Measurements from ENCODE around the gene KRT26. TPM values are rescaled to one million over a fixed set of nuclear protein-coding genes. Genes with fewer than 3 reads are reported as not detected.

The KRT26 gene
- total RNA-seq, 1 experiment from 2014 or later, result not detected

- no peak overlapping the region for H3K14ac ChIP-seq (ENCODE audit: insufficient read depth, low read length)
- H3K4ac ChIP-seq (ENCODE audit: low read depth, low read length), result no peak overlapping the region
- H4K20me1 ChIP-seq (ENCODE audit: control insufficient read depth, insufficient read depth, insufficient read length), result no peaks in the 10 kb centered on the region
- H3K27ac ChIP-seq (ENCODE audit: insufficient read length, low read depth, low read length), result no peak overlapping the region
- no peaks in the 10 kb centered on the region for H3K9me3 ChIP-seq (ENCODE audit: control insufficient read depth, low read depth, low read length)
- H3K4me1 ChIP-seq (ENCODE audit: insufficient read depth, low read length), result no peaks in the 10 kb centered on the region
- H3K79me2 ChIP-seq (ENCODE audit: insufficient read depth, low read length), result no peaks in the 10 kb centered on the region
- no peak overlapping the region for H4K91ac ChIP-seq (ENCODE audit: insufficient read length, low read depth, low read length)
- H3K79me1 ChIP-seq (ENCODE audit: insufficient read depth, low read depth, low read length, poor library complexity, severe bottlenecking), result no peaks in the 10 kb centered on the region
- no peak overlapping the region for H2BK120ac ChIP-seq (ENCODE audit: low read depth, low read length, poor library complexity, severe bottlenecking)
- H4K5ac ChIP-seq (ENCODE audit: insufficient read length, low read depth, low read length), result no peak overlapping the region
- H2BK20ac ChIP-seq (ENCODE audit: low read depth, low read length, poor library complexity, severe bottlenecking), result no peak overlapping the region
- no CpG with 5 or more reads among the region's 14 CpGs for WGBS (ENCODE audit: extremely low coverage, insufficient read length, low lambda C conversion rate)
- no peak overlapping the region for H2BK12ac ChIP-seq (ENCODE audit: insufficient read length, low read depth, low read length)
- no peak overlapping the region; a peak in 1 of 7 replicates for H3K27ac Mint-ChIP-seq
- no peak overlapping the region for H3K23ac ChIP-seq (ENCODE audit: insufficient read length, low read depth, low read length)
- no peak overlapping the region for H2BK5ac ChIP-seq (ENCODE audit: insufficient read length, low read length)
- no peak overlapping the region for H4K8ac ChIP-seq (replicated peaks; ENCODE audit: insufficient read length, low read depth, low read length)
- no peak overlapping the region for H3K4me3 Mint-ChIP-seq
- DNase-seq, result no peak
- H3K36me3 Mint-ChIP-seq (ENCODE audit: insufficient read depth in 1 of 3, low read depth in 3 of 3), result no peaks in the 10 kb centered on the region
- H3K23me2 ChIP-seq (ENCODE audit: insufficient read length, low read depth, low read length, poor library complexity, severe bottlenecking), result no peaks in the 10 kb centered on the region
- TF ChIP-seq CTCF (conservative IDR thresholded peaks at IDR 0.05), result no peak
- H3K27me3 Mint-ChIP-seq (ENCODE audit: low read depth), result peaks cover 21% of the 10 kb centered on the region
- no peak overlapping the region for H2AK5ac ChIP-seq (ENCODE audit: insufficient read length, low read length)
- H3K56ac ChIP-seq (ENCODE audit: insufficient read length, low read depth, low read length), result no peak overlapping the region
- H3K9me3 Mint-ChIP-seq, result peaks cover 0 to 3% of the 10 kb centered on the region in 2 experiments; a peak in 1 of 5 replicates
- no peaks in the 10 kb centered on the region; a peak in 1 of 4 replicates for H3K4me1 Mint-ChIP-seq
- no peak overlapping the region for H3K9ac ChIP-seq (ENCODE audit: extremely low read depth, insufficient read length, low read length)
- H2AFZ ChIP-seq (ENCODE audit: low read length), result no peak overlapping the region
- H3K18ac ChIP-seq (ENCODE audit: insufficient read length, low read depth, low read length), result no peak overlapping the region
- H3K27me3 ChIP-seq (ENCODE audit: insufficient read depth, low read length), result no peaks in the 10 kb centered on the region
- H3K4me2 ChIP-seq (ENCODE audit: insufficient read depth, insufficient read length, low read length), result no peak overlapping the region
- no peak overlapping the region for H3T11ph ChIP-seq (ENCODE audit: low read length)
- H2BK15ac ChIP-seq (ENCODE audit: low read depth, low read length), result no peak overlapping the region
These were observed 20.9 kb downstream of the KRT26 start for GRCh38 chr17:40751065-40751464.
